WI38 (cell line): ENCODE data around the gene PTGIR.

ENCODE experiments used
- H3K4me3 ChIP-seq: 2 replicates; pipeline ENCODE4 v1.5.1; 2011; ENCODE audit warnings: low read depth, mild to moderate bottlenecking, control low read depth, low read length
- TF ChIP-seq, protein P1 (sequence below): IDR thresholded peaks from 2 replicates; pipeline ENCODE4 v1.5.1; 2012; ENCODE audit warnings: low read depth, mild to moderate bottlenecking, control low read depth, low read length

PTGIR gene

DNA sequence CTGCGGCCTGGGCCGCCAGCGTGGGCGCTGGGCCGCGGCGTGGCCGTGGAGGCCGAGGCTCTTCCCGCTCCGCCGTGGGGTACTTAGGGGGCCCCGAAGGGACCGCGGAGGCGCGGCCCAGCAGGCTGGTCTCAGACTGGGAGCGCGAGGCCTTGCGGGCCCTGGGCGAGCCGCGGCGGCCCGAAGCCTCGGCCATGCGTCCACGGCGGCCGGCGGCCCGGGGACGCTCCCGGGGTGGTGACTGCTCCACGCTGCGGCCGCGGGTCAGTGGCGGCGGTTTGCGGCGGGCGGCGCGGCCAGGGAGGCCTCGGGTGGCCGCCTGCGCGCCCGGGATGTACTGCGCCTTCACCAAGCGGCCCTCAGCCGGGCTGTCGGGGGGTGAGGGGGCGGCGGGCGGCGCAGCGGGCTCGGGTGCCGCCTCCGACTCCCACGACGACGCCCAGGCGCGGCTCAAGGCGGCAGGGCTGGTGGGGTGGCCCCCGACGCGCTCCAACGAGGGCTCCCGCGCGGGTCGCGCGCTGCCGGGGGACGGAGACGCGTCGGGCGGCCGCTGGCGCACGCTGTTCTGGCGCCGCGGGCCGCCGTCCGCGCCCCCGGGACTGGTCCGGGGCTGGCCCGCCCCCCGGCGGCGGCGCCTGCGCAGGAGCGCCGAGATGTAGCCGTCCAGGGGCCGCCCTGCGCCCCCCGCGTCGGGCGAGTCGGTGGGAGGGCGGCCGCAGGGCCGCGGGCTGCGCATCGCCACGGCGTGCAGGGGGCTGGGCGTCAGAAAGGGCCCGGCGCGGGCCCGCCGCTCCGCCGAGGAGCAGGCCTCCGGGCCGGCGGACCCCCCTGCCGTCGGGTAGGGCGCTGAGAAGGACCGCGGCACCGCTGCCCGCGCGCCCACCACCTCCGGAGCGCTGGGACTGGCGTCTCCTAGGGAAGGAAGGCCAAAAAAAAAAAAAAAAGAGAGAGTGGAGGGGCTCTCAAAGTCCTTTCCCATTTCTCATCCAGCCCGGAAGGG lies 24.4 kb upstream of the PTGIR start:
- no peak overlapping the region for H3K4me3 ChIP-seq
- TF ChIP-seq, protein P1, sequence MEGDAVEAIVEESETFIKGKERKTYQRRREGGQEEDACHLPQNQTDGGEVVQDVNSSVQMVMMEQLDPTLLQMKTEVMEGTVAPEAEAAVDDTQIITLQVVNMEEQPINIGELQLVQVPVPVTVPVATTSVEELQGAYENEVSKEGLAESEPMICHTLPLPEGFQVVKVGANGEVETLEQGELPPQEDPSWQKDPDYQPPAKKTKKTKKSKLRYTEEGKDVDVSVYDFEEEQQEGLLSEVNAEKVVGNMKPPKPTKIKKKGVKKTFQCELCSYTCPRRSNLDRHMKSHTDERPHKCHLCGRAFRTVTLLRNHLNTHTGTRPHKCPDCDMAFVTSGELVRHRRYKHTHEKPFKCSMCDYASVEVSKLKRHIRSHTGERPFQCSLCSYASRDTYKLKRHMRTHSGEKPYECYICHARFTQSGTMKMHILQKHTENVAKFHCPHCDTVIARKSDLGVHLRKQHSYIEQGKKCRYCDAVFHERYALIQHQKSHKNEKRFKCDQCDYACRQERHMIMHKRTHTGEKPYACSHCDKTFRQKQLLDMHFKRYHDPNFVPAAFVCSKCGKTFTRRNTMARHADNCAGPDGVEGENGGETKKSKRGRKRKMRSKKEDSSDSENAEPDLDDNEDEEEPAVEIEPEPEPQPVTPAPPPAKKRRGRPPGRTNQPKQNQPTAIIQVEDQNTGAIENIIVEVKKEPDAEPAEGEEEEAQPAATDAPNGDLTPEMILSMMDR = no peak

DNA sequence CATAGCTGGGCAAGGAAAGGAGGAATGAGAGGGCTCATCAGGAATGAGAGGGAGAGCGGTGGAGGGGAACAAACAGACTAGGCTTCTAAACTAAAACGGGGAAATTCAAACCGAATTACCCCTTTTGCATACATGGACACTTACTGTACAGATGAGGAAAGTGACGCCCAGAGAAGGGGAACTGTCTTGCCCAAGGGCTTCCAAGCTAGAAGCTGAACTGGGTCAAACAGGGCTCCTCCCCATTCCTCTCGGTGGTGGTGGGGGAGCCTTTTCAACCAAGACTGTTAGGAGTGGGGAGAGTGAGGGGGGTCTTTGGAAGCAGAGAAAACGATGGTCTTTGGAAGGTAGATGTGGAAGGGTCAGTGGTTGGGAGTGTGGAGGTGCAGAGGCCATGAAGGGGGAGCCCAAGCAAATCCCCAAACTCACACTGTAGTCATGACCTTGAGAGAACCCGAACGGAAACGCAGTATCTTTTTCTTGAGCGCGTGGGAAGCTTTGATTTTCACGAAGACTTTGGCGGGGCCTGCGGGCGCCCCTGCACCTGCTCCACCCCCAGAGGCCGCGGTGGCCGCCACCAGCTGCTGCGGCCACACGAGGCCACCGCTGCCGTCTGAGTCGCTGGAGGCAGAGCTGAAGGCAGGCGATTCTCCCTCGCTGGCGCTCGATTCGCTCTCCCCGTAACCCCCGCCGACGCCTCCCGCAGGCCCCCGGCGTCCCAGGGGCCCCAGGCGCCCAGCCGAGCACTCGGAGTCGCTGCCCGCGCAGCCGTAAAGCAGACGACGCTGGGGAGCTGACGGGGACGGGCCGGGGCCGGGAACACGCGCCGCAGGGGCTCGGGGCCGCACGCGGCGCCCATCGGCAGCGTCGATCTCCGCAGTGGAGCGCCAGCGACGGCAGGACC lies 23.4 kb upstream of the PTGIR start:
- H3K4me3 ChIP-seq = no peak overlapping the region
- TF ChIP-seq, protein P1 = no peak

GRCh38 chr19:46646402-46646801 lies 21.5 kb upstream of the PTGIR start:
- no peak overlapping the region for H3K4me3 ChIP-seq
- TF ChIP-seq, protein P1 = no peak

GRCh38 chr19:46644720-46645119 lies 19.8 kb upstream of the PTGIR start:
- TF ChIP-seq, protein P1 = no peak
- no peak overlapping the region for H3K4me3 ChIP-seq

DNA sequence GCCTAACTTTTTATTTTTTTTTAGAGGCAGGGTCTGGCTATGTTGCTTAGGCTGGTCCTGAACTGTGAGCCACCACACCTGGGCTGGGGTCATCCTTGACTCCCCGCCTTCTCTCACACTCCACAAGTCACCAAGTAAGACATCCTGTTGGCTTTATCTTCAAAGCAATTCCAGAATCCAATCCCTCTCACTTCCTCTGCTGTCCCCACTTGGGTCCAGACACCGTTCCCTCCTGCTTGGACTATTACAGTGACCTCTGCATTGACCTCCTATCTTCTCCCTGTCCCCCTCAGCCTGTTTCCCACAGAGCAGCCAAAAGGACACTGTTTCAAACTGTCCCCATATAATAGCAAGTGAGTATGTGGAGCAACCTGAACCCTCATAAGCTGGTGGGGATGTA lies 15.8 kb upstream of the PTGIR start:
- no peak overlapping the region for H3K4me3 ChIP-seq
- TF ChIP-seq, protein P1 = no peak

GRCh38 chr19:46639358-46640182 lies 14.7 kb upstream of the PTGIR start:
- H3K4me3 ChIP-seq = peak overlapping the region; percentile 64
- TF ChIP-seq, protein P1 = no peak
